Left forelimb (tissue), 1 donor: Measurements from ENCODE around the gene CENATAC.
"Not testable (repeated sequence)": the region's sequence is repeated elsewhere in the genome, so short reads cannot be mapped to it uniquely, and the experiment has no call there.

Experiments used
- DNase-seq: peaks from one replicate; pipeline ENCODE4 v3.0.0-alpha.2; 2018; ENCODE audit warnings: low spot score

Gene CENATAC, protein sequence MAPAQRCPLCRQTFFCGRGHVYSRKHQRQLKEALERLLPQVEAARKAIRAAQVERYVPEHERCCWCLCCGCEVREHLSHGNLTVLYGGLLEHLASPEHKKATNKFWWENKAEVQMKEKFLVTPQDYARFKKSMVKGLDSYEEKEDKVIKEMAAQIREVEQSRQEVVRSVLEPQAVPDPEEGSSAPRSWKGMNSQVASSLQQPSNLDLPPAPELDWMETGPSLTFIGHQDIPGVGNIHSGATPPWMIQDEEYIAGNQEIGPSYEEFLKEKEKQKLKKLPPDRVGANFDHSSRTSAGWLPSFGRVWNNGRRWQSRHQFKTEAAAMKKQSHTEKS

DNA sequence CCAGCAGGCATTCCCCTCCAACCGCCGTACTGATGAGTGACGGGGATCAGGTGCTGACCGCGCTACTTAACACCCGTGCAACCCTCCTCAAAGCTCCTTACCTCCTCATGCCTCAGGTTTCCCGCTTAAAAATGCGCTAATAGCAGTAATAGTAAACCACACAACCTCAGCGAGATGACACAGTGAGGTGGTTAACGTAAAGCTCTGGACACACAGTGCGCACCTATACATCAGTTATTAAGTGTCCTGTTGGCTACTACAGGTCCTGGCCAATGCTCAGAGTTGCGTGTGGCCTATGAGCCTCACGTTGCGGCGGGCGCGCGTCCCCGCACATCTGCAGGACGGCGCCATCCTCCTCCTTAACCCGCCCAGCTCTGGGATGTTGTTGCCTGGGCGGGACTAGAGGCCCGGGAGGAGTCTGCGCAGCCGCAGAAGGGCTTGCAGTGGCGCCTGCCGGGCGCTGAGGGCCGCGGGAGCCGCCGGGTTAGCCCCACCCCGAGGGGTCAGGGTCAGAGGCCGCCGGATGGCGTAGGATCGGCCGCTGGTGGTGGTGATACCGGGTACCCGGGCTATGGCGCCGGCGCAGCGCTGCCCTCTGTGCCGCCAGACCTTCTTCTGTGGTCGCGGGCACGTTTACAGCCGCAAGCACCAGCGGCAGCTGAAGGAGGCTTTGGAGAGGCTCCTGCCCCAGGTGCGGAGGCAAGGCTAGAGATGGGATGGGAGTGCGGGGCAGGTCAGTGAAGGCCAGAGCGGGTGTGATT is at the start of gene CENATAC:
Gene CENATAC (plus strand): TSS at position 512 of the 761 bp plus-strand sequence. CDS start 60 bp downstream, at position 572.
- DNase-seq: peak; percentile 93

DNA sequence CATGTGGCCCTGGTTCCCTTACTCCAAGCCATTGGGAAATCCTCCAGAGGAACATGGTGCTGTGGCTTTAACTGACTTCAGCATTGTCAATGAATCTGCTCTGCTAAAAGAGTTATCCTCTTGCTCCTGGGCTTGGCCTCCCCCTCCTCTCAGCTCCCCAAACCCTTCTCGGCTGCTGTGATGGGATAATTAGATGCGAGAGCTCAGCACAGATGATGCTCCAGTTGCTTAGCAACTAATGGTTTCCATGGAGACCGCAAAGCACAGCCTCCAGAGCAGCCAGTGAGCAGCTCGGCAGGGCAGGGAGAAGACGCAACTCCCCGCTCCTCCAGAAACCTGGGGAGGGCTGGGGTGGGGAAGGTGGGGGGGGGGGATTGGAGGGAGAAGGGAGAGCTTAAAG is 44.7 kb upstream of the CENATAC start:
- no peak for DNase-seq

DNA sequence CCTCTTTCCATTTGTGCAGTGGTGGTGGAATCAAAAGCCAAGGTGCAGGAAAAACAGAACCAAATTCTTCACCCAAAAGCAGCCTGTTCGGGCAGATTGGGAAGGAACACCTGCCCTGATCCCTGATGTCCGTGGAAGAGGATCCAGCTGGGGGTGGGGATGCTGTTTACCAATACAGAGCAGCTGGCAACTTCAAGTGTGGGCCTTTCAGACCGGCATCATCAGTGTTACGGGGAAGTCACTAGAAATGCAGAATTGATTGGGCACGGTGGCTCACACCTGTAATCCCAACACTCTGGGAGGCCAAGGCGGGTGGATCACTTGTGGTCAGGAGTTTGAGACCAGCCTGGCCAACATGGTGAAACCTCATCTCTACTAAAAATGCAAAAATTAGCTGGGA is 44.0 kb upstream of the CENATAC start:
- DNase-seq: not testable (repeated sequence)

DNA sequence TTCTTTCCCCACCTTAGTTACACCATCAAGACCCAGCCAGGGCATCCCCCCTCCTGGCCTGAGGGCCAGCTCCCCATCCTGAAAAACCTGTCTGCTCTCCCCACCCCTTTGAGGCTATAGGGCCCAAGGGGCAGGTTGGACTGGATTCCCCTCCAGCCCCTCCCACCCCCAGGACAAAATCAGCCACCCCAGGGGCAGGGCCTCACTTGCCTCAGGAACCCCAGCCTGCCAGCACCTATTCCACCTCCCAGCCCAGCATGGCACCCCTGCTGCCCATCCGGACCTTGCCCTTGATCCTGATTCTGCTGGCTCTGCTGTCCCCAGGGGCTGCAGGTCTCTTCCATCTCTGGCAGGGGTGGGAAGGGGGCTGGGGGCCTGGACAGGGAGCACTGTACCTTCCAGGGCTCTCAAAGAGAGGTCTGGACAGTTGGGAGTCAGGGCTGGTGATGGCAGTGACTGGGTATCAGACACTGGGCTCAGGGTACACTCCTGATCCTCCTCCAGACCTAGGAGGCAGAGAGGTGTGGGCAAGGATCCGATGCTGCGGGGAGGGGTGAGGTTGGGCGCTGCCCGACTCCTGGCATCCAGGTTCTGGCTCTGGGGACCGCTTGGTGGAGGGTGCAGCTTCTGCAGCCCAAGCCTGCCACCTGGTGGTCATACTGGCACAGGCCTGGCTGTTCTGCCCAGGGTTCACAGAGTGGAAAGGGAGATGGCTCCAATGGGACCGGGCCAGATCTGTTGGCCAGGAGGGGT is 41.7 kb upstream of the CENATAC start, which contains the start of gene UPK2:
Gene UPK2 (plus strand): TSS at position 205 of the 753 bp plus-strand sequence. CDS start 53 bp downstream, at position 258.
- DNase-seq: peak; percentile 88

DNA sequence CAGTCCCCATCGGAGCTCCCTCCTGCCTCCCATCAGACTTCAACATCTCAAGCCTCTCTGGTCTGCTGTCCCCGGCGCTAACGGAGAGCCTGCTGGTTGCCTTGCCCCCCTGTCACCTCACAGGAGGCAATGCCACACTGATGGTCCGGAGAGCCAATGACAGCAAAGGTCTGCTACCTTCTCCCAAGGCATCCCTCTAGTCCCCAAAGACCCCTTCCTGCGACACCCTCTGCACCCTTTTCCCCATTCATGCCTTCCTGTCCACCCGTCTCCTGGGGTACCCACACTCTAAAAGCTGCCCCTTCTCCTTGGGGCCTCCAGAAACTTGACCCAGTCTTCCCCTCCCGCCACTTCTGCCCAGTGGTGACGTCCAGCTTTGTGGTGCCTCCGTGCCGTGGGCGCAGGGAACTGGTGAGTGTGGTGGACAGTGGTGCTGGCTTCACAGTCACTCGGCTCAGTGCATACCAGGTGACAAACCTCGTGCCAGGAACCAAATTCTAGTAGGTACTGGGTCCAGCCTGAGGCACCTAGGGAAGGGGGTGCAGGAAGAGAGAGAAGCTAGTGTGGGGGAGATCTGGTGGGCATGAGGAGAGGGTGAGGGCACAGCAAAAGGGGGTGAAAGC is 41.0 kb upstream of the CENATAC start:
- DNase-seq: no peak

DNA sequence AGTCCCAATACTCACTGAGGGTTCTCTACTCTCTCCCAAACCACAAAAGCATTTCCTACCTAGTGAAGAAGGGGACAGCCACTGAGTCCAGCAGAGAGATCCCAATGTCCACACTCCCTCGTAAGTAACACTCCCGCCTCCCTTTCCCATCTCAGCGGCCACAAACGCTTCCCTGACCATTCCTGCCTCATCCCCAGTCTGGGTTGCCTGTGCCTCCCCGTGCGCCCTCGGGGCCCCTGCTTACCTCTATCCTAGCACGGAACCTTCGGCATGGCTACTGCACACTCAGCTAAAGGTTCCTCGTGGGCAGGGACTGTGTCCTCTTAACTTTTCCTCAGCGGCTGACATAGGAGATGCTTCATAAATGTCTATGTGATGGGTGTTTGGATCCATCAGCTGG is 40.4 kb upstream of the CENATAC start:
- DNase-seq: no peak

DNA sequence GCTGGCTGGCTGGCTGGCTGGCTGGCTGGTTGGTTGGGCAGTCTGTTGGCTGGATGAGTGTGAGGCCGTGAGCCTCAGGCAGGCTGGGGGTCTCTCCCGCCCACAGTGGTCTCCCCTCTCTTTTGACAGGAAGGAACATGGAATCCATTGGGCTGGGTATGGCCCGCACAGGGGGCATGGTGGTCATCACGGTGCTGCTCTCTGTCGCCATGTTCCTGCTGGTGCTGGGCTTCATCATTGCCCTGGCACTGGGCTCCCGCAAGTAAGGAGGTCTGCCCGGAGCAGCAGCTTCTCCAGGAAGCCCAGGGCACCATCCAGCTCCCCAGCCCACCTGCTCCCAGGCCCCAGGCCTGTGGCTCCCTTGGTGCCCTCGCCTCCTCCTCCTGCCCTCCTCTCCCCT is 40.0 kb upstream of the CENATAC start:
- DNase-seq: no peak

DNA sequence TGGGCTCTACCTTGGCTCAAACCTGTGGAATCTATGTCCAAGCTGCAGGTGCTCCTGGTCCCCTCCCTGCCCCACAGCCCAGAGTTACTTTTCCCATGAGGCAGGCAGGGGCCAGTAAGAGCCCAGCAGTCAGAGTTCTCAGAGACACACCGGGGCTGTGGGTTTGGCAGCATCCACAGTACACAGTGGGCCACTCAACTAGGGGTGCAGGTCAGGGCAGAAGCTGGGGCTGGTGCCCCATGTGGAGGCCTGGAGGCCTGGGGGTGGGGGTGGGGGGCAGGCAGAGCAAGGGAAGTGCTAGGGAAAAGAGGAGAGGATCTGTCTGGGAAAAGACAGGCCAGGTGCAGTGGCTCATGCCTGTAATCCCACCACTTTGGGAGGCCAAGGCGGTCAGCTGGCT is 39.4 kb upstream of the CENATAC start:
- no peak for DNase-seq

DNA sequence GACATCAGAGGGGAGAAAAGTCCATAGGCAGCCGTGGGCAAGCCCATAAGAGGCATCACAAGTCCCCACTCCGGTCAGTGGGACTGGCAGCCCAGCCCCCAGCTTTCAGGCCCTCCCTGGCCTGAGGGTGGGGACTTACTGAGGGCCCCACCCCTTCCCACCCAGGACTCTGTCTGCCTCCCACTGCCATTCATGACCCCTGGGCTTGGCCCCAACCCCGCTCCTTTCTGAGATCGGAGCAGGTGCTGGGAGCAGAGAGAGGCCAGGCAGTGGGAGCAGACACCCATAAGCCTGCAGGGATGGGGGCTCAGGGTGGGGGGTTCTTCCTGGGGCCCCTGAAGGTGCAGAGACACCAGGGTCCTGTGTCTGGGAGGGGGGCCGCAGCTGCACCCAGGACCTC is 36.7 kb upstream of the CENATAC start:
- DNase-seq: no peak

DNA sequence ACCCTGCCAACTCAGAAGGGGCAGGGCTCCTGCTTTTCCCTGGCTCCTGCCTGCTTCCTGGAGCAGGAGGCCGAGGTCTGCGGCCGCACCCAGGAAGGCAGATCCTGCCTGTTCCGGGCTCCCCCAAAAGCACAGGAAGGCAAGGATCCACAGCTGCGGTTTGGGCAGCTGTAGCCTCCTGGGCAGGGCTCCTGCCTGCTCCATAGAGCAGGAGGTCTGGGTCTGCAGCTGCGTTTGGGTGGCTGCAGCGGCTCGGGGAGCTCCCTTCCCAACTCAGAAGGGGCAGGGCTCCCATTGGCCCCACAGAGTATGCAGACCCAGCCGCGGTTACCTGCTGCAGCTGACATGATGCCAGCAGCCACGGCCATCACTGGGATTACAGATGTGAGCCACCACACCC is 36.3 kb upstream of the CENATAC start:
- no peak for DNase-seq

DNA sequence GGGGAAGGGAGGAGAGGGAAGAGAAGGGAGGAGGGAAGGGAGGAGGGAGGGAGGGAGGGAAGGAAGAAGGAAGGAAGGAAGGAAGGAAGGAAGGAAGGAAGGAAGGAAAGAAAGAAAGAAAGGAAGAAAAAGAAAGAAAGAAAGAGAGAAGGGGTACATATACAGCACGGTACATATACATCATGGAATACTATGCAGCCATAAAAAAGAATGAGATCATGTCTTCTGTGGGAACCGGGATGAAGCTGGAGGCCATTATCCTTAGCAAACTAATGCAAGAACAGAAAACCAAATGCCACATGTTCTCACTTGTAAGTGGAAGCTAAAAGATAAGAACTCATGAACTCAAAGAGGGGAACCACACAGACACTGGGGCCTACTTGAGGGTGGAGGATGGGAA is 28.4 kb upstream of the CENATAC start:
- not testable (repeated sequence) for DNase-seq

DNA sequence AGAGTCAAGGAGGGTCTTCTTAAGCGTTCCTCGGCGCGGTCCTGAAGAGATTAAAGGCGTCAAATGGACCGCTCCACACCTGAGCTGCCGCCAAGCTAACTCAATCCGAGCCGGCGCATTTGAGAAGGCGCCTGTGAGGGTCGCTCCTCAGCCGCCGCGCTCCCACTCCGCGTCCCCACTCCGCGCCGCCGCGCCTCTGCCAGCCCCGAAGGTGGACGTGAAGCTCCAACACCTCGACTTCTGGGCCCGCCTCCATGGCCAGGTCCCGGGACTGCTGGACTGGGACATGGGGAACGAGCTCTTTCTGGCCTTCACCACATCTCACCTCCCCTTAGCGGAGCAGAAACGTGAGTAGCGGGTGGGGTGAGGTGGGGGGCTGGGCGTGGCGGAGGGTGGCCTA is 26.3 kb upstream of the CENATAC start, which contains the start of gene FOXR1:
Gene FOXR1 (plus strand): TSS at position 116 of the 400 bp plus-strand sequence. CDS start 171 bp downstream, at position 287.
- DNase-seq: no peak

DNA sequence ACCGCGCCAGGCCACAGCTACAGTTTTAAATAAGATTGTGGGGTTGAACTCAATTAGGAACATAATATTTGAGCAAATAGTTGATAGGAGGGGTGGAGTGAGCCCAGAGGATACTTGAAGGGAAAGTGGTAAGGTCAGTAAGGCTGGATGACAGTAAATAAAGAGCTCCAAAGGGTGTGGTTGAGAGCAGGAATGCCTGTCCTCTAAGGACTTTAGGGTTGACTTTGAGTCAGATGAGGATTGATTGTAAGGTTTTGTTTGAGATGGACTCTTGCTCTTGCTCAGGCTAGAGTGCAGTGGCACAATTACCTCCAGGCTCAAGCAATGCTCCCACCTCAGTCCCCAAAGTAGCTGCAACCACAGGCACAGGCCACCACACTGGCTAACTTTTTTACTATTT is 24.0 kb upstream of the CENATAC start:
- no peak for DNase-seq

DNA sequence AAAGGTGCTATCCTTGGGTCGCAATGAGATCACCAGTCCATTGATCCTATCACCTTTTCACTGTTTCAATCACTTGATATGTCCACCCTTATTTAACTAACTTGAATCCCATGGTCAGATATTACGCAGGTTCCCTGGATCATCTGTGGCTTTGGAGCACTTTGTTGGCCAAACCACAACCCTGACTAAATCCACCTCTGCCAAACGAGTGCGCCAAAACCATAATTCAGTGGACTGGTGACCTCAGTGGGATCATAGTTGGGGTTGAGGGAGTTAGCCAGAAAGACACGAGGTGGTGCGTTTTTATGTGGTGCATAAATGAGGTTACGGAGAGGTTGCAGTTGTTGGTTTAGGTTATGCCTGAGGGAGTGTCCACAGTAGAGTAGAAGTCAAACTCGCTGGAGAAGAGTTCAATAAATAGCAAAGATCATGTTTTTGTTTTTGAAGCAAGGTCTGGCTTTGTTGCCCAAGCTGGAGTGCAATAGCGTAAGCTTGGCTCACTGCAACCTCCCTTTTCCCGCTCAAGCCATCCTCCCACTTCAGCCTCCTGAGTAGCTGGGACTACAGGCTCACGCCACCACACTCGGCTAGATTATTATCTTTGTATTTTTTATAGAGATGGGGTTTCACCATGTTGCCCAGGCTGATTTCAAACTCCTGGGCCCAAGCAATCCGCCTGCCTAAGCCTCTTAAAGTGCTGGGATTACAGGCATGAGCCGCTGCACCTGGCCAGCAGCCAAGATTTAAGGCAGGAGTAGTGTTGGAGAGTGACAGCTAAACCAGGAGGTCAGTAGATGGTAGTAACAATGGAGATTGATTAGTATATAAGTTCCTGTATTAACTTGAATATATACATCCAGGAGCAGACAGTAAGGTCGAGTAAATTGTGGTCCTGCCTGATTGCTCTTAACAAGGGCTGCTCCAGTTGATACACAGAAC is 21.9 kb upstream of the CENATAC start:
- no peak for DNase-seq

DNA sequence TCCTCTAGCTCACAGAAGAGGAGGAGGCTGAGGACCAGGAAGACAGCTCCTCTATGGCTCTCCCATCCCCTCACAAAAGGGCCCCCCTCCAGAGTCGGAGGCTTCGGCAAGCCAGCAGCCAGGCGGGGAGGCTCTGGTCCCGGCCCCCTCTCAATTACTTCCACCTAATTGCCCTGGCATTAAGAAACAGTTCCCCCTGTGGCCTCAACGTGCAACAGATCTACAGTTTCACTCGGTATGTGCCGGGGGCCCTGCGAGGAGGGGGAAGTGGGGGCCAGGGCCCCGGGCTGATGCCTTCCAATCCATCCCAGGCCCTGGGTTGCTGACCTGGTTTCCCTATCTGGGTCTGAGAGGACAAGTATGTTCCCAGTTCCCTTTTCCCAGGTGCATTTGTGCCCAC is 18.5 kb upstream of the CENATAC start:
- DNase-seq: no peak

DNA sequence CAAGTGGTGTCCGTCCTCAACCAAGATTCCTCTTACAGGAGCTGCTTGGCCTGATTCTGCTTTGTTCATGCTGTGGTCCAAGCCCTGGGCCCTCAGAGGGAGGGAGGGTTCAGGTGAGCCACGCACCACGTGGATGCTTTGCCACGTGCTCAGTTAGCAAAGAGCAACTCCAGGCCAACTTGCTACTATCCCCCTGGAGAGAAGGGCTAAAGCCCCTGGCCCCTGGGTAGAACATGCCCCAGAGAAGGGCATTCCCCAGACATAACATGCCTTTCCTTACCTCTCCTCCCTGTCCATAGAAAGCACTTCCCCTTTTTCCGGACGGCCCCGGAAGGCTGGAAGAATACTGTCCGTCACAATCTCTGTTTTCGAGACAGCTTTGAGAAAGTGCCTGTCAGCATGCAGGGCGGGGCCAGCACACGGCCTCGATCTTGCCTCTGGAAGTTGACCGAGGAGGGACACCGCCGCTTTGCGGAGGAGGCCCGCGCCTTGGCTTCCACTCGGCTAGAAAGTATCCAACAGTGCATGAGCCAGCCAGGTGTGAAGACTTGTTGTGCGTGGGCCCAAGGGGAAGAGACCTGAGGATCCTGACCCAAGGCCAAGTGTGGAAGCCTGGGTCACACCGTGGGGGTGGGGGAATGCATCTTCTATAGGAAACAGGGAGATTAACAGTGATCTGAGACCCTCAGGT is 17.6 kb upstream of the CENATAC start:
- no peak for DNase-seq

DNA sequence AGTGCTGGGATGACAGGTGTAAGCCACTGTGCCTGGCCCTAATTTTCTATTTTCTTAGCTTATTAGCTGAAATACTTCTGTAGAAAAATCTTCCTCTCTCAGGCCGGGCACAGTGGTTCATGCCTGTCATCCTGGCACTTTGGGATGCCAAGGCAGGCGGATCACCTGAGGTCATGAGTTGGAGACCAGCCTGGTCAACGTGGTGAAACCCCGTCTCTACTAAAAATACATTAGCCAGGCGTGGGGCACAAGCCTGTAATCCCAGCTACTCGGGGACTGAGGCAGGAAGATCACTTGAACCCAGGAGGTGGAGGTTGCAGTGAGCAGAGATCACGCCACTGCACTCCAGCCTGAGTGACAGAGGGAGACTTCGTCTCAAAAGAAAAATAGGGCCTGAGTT is 13.6 kb upstream of the CENATAC start:
- DNase-seq: not testable (repeated sequence)

DNA sequence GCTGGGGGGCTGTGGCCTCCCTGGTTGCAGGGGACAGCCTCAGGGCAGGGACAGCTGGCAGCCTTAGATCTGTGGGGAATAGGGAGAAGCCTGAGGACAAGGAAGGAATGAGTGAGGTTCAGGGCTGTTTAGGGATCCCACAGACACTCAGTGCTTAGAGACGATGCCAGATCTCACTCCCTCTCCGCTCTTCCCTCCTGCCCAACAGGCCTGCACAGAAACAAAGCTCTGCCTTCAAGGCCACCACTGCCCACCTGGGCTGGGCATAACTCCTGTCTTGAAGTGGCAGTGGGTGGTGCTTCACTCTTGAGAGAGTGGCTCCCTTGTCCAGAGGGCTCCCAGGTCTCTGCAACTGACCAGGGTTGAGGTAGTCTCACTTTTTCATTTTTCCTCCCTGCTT is 13.1 kb upstream of the CENATAC start:
- DNase-seq: no peak

DNA sequence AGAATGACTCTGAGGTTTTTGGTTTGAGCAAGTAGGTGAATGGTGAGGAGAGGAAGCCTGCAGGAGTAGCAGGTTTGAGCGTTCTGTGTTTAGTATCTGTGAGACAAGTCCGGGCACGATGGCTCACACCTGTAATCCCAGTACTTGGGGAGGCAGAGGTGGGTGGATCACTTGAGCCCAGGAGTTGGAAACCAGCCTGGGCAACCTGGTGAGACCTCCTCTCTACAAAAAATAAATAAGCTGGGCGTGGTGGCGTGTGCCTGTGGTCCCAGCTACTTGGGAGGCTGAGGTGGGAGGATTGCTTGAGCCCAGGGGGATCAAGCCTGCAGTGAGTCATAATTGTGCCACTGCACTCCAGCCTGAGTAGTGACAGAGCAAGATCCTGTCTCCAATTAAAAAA is 9.7 kb upstream of the CENATAC start:
- no peak for DNase-seq

DNA sequence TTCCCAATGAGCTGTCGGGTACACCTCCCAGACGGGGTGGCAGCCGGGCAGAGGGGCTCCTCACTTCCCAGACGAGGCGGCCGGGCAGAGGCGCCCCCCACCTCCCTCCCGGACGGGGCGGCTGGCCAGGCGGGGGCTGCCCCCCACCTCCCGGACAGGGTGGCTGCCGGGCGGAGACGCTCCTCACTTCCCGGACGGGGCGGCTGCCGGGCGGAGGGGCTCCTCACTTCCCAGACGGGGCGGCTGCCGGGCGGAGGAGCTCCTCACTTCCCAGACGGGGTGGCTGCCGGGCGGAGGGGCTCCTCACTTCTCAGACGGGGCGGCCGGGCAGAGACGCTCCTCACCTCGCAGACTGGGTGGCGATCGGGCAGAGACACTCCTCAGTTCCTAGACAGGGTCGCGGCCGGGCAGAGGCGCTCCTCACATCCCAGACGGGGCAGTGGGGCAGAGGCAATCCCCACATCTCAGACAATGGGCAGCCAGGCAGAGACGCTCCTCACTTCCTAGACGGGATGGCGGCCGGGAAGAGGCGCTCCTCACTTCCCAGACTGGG is 6.4 kb upstream of the CENATAC start:
- not testable (repeated sequence) for DNase-seq
